TTC549 (cell line): ENCODE data around the gene HS6ST1.

ENCODE experiments used
- FAIRE-seq: peaks from 2 replicates; lab custom pipeline; 2012; peaks lifted over from hg19 to GRCh38; lab: Jason Lieb, UNC

Gene HS6ST1

GRCh38 chr2:128310094-128310716 lies 8.5 kb downstream of the HS6ST1 start:
- no peak for FAIRE-seq

- no peak for FAIRE-seq
Measured at GRCh38 chr2:128309280-128310093, 9.2 kb downstream of the HS6ST1 start.

GRCh38 chr2:128308889-128309279 lies 9.8 kb downstream of the HS6ST1 start:
- FAIRE-seq = no peak

- no peak for FAIRE-seq
Measured at GRCh38 chr2:128308284-128308731, 10.4 kb downstream of the HS6ST1 start.

- no peak for FAIRE-seq
Measured at GRCh38 chr2:128307595-128307994, 11.1 kb downstream of the HS6ST1 start.

GRCh38 chr2:128306931-128307460 lies 11.7 kb downstream of the HS6ST1 start:
- no peak for FAIRE-seq

- FAIRE-seq = no peak
Measured at GRCh38 chr2:128306081-128306930, 12.4 kb downstream of the HS6ST1 start.

GRCh38 chr2:128305555-128306080 lies 13.1 kb downstream of the HS6ST1 start:
- FAIRE-seq = no peak

- no peak for FAIRE-seq
Measured at GRCh38 chr2:128304715-128305554, 13.7 kb downstream of the HS6ST1 start.

GRCh38 chr2:128304330-128304714 lies 14.3 kb downstream of the HS6ST1 start:
- no peak for FAIRE-seq

GRCh38 chr2:128303911-128304310 lies 14.8 kb downstream of the HS6ST1 start:
- no peak for FAIRE-seq

- no peak for FAIRE-seq
Measured at GRCh38 chr2:128303095-128303791, 15.4 kb downstream of the HS6ST1 start.

GRCh38 chr2:128302744-128303067 lies 16.0 kb downstream of the HS6ST1 start:
- no peak for FAIRE-seq

GRCh38 chr2:128302011-128302743 lies 16.5 kb downstream of the HS6ST1 start:
- no peak for FAIRE-seq

- FAIRE-seq = no peak
Measured at GRCh38 chr2:128301501-128301966, 17.1 kb downstream of the HS6ST1 start.

- FAIRE-seq = no peak
Measured at GRCh38 chr2:128301021-128301420, 17.6 kb downstream of the HS6ST1 start.

GRCh38 chr2:128300151-128301020 lies 18.3 kb downstream of the HS6ST1 start:
- no peak for FAIRE-seq

- FAIRE-seq = no peak
Measured at GRCh38 chr2:128299628-128300027, 19.0 kb downstream of the HS6ST1 start.
